ENCODE measurements around the gene MICAL3.

MICAL3 gene

GRCh38 chr22:17862646-17863181 lies 161.6 kb downstream of the MICAL3 start:
- DNase-seq = no peak

- no peak for DNase-seq
Measured at GRCh38 chr22:17861909-17862308, 162.5 kb downstream of the MICAL3 start.

- no peak for DNase-seq
Measured at GRCh38 chr22:17860220-17860965, 164.0 kb downstream of the MICAL3 start.

GRCh38 chr22:17858033-17858432 lies 166.3 kb downstream of the MICAL3 start:
- no peak for DNase-seq

- no peak for DNase-seq
Measured at GRCh38 chr22:17855572-17856290, 168.6 kb downstream of the MICAL3 start.

- DNase-seq = no peak
Measured at GRCh38 chr22:17853073-17853472, 171.3 kb downstream of the MICAL3 start.

- DNase-seq = no peak
Measured at GRCh38 chr22:17851759-17852158, 172.6 kb downstream of the MICAL3 start.

- DNase-seq = no peak
Measured at GRCh38 chr22:17847360-17848078, 176.8 kb downstream of the MICAL3 start.

GRCh38 chr22:17846326-17846992 lies 177.9 kb downstream of the MICAL3 start:
- no peak for DNase-seq

- DNase-seq = no peak
Measured at GRCh38 chr22:17845790-17846189, 178.6 kb downstream of the MICAL3 start.

GRCh38 chr22:17845327-17845726 lies 179.0 kb downstream of the MICAL3 start:
- no peak for DNase-seq

GRCh38 chr22:17844150-17844549 lies 180.2 kb downstream of the MICAL3 start:
- DNase-seq = no peak

- DNase-seq = no peak
Measured at GRCh38 chr22:17842386-17842785, 182.0 kb downstream of the MICAL3 start.

- DNase-seq = no peak
Measured at GRCh38 chr22:17841836-17842235, 182.5 kb downstream of the MICAL3 start.

GRCh38 chr22:17838180-17838865 lies 186.0 kb downstream of the MICAL3 start:
- no peak for DNase-seq

- DNase-seq = no peak
Measured at GRCh38 chr22:17836992-17837742, 187.2 kb downstream of the MICAL3 start.

GRCh38 chr22:17835256-17835655 lies 189.1 kb downstream of the MICAL3 start:
- DNase-seq = no peak

GRCh38 chr22:17833489-17833888 lies 190.9 kb downstream of the MICAL3 start:
- DNase-seq = no peak

- no peak for DNase-seq
Measured at GRCh38 chr22:17832665-17833064, 191.7 kb downstream of the MICAL3 start.

GRCh38 chr22:17831501-17832251 lies 192.7 kb downstream of the MICAL3 start:
- DNase-seq = no peak

Measured in RPMI8226 (cell line).